ENCODE results near the gene PLA2G4D.

DNA sequence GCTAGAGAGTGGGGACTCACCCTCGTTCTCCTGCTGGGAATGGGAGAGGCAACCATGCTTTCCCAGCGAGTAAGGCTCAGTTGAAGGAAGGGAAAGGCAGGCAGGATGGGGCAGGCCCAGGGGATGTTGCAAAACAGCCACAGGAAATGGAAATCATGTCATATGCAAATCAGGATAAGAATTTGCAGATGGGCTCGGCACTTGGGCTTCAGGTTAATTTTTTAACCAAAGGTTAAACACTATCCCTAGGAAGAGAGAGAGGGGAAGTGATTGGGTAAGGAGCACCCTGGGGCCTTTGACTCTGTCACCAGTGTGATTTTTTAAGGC lies 59.0 kb downstream of the PLA2G4D start:
- no peak for TF ChIP-seq ESRRA (IDR thresholded peaks at IDR 0.05; ENCODE audit: borderline replicate concordance, low read length)
- no peak for TF ChIP-seq CEBPB (IDR thresholded peaks at IDR 0.05)
- TF ChIP-seq, protein P1, sequence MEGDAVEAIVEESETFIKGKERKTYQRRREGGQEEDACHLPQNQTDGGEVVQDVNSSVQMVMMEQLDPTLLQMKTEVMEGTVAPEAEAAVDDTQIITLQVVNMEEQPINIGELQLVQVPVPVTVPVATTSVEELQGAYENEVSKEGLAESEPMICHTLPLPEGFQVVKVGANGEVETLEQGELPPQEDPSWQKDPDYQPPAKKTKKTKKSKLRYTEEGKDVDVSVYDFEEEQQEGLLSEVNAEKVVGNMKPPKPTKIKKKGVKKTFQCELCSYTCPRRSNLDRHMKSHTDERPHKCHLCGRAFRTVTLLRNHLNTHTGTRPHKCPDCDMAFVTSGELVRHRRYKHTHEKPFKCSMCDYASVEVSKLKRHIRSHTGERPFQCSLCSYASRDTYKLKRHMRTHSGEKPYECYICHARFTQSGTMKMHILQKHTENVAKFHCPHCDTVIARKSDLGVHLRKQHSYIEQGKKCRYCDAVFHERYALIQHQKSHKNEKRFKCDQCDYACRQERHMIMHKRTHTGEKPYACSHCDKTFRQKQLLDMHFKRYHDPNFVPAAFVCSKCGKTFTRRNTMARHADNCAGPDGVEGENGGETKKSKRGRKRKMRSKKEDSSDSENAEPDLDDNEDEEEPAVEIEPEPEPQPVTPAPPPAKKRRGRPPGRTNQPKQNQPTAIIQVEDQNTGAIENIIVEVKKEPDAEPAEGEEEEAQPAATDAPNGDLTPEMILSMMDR (IDR thresholded peaks at IDR 0.05): no peak
- TF ChIP-seq, protein P2, sequence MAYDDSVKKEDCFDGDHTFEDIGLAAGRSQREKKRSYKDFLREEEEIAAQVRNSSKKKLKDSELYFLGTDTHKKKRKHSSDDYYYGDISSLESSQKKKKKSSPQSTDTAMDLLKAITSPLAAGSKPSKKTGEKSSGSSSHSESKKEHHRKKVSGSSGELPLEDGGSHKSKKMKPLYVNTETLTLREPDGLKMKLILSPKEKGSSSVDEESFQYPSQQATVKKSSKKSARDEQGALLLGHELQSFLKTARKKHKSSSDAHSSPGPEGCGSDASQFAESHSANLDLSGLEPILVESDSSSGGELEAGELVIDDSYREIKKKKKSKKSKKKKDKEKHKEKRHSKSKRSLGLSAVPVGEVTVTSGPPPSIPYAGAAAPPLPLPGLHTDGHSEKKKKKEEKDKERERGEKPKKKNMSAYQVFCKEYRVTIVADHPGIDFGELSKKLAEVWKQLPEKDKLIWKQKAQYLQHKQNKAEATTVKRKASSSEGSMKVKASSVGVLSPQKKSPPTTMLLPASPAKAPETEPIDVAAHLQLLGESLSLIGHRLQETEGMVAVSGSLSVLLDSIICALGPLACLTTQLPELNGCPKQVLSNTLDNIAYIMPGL (CRISPR knock-in tag; IDR thresholded peaks at IDR 0.05; ENCODE audit: borderline replicate concordance): no peak
- TF ChIP-seq RFX5 (IDR thresholded peaks at IDR 0.05): no peak
- no peak for TF ChIP-seq POLR2A (IDR thresholded peaks at IDR 0.05; ENCODE audit: low read length)
- TF ChIP-seq, protein P3, sequence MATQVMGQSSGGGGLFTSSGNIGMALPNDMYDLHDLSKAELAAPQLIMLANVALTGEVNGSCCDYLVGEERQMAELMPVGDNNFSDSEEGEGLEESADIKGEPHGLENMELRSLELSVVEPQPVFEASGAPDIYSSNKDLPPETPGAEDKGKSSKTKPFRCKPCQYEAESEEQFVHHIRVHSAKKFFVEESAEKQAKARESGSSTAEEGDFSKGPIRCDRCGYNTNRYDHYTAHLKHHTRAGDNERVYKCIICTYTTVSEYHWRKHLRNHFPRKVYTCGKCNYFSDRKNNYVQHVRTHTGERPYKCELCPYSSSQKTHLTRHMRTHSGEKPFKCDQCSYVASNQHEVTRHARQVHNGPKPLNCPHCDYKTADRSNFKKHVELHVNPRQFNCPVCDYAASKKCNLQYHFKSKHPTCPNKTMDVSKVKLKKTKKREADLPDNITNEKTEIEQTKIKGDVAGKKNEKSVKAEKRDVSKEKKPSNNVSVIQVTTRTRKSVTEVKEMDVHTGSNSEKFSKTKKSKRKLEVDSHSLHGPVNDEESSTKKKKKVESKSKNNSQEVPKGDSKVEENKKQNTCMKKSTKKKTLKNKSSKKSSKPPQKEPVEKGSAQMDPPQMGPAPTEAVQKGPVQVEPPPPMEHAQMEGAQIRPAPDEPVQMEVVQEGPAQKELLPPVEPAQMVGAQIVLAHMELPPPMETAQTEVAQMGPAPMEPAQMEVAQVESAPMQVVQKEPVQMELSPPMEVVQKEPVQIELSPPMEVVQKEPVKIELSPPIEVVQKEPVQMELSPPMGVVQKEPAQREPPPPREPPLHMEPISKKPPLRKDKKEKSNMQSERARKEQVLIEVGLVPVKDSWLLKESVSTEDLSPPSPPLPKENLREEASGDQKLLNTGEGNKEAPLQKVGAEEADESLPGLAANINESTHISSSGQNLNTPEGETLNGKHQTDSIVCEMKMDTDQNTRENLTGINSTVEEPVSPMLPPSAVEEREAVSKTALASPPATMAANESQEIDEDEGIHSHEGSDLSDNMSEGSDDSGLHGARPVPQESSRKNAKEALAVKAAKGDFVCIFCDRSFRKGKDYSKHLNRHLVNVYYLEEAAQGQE (IDR thresholded peaks at IDR 0.05): no peak
- TF ChIP-seq, protein P4, sequence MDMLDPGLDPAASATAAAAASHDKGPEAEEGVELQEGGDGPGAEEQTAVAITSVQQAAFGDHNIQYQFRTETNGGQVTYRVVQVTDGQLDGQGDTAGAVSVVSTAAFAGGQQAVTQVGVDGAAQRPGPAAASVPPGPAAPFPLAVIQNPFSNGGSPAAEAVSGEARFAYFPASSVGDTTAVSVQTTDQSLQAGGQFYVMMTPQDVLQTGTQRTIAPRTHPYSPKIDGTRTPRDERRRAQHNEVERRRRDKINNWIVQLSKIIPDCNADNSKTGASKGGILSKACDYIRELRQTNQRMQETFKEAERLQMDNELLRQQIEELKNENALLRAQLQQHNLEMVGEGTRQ (IDR thresholded peaks at IDR 0.05): no peak
- TF ChIP-seq SMC3 (IDR thresholded peaks at IDR 0.05): no peak
- TF ChIP-seq RAD21 (conservative IDR thresholded peaks at IDR 0.05 in 1 of 2, IDR thresholded peaks at IDR 0.05 in 1 of 2): no peak
- TF ChIP-seq JUN (IDR thresholded peaks at IDR 0.05): no peak

Data from A549 (cell line).